ENCODE results near the gene CSAD.

- TF ChIP-seq CTCF (conservative IDR thresholded peaks at IDR 0.05) (no peak), EZH2 (IDR thresholded peaks at IDR 0.05; ENCODE audit: low read depth) (no peak)
Measured at GRCh38 chr12:53166837-53167236, 13.9 kb downstream of the CSAD start.
